Measurements from ENCODE around the gene IDS. TPM values are rescaled to one million over a fixed set of nuclear protein-coding genes. Genes with fewer than 3 reads are reported as not detected.

IDS gene
- total and polyA plus RNA-seq, 2 donors from 2014 or later, result 19.6 to 85.8 TPM

DNA sequence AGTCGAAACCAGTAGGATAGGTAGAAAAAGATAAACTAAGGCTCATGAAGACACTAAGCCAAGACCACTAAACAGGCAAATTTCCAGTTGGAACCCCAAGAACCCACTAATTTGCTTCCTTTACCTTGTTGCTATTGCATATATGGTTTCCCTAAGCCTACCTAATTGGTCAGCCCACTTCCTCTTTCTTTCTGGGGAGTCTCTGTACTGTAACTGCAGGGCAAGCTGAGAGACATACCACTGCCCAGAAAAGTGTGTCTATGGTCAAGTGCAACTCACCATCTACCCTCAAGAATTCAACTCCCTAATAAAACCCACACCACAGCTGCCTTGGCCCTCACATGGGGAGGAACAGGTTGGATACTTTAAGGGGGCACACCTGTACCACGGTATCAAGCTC lies 28.6 kb downstream of the IDS start:
- no peak overlapping the region for H3K27ac ChIP-seq (ENCODE audit: low read depth in 2 of 2, low read length in 2 of 2)
- H3K9ac ChIP-seq (ENCODE audit: low read length in 3 of 3), result no peak overlapping the region
- H3K9me3 ChIP-seq (ENCODE audit: control insufficient read depth in 2 of 3, insufficient read depth in 1 of 3, low read length in 3 of 3), result no peaks in the 10 kb centered on the region
- H3K27me3 ChIP-seq (ENCODE audit: control insufficient read depth, insufficient read depth, low read length), result no peaks in the 10 kb centered on the region
- FAIRE-seq, result no peak
- TF ChIP-seq, protein P1, sequence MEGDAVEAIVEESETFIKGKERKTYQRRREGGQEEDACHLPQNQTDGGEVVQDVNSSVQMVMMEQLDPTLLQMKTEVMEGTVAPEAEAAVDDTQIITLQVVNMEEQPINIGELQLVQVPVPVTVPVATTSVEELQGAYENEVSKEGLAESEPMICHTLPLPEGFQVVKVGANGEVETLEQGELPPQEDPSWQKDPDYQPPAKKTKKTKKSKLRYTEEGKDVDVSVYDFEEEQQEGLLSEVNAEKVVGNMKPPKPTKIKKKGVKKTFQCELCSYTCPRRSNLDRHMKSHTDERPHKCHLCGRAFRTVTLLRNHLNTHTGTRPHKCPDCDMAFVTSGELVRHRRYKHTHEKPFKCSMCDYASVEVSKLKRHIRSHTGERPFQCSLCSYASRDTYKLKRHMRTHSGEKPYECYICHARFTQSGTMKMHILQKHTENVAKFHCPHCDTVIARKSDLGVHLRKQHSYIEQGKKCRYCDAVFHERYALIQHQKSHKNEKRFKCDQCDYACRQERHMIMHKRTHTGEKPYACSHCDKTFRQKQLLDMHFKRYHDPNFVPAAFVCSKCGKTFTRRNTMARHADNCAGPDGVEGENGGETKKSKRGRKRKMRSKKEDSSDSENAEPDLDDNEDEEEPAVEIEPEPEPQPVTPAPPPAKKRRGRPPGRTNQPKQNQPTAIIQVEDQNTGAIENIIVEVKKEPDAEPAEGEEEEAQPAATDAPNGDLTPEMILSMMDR (IDR thresholded peaks at IDR 0.05; ENCODE audit: borderline replicate concordance, extremely low read depth, insufficient read depth), result no peak
- no peak for DNase-seq
- intact Hi-C loops (cut with DNase I), result no loop called here
- H3K4me3 ChIP-seq (ENCODE audit: low read length in 3 of 3), result no peak overlapping the region
- peaks cover 0 to 2% (median 2%) of the 10 kb centered on the region in 3 donors for H3K36me3 ChIP-seq (ENCODE audit: control insufficient read depth in 2 of 3, insufficient read depth in 3 of 3, low read length in 3 of 3)
- H3K4me1 ChIP-seq (ENCODE audit: control insufficient read depth in 2 of 3, insufficient read depth in 2 of 3, low read depth in 1 of 3, low read length in 3 of 3), result no peaks in the 10 kb centered on the region

DNA sequence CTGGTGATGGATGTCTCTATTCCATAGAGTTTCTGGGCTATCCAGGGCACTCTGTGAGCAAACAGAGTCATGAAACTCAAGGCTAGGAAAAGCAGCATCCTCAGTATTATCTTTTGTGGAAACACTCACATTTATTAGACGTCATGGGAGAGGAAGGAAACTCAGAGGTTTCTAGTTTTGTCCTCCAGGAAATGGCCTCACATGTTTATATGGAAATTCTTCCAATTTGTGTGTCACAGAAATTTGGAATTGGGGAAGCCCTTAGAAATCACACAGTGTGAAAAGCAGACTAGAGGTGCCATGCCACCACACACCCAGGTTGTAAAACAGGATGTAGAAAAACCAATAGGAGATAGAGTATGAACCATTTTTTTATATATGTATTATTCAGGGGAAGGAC lies 31.1 kb downstream of the IDS start:
- Histone ChIP-seq H3K27ac (ENCODE audit: low read depth in 2 of 2, low read length in 2 of 2) (no peak overlapping the region), H3K27me3 (ENCODE audit: control insufficient read depth, insufficient read depth, low read length) (no peaks in the 10 kb centered on the region), H3K4me1 (ENCODE audit: control insufficient read depth in 2 of 3, insufficient read depth in 2 of 3, low read depth in 1 of 3, low read length in 3 of 3) (no peaks in the 10 kb centered on the region), H3K9ac (ENCODE audit: low read length in 3 of 3) (no peak overlapping the region), H3K4me3 (ENCODE audit: low read length in 3 of 3) (no peak overlapping the region), H3K9me3 (ENCODE audit: control insufficient read depth in 2 of 3, insufficient read depth in 1 of 3, low read length in 3 of 3) (no peaks in the 10 kb centered on the region), H3K36me3 (ENCODE audit: control insufficient read depth in 2 of 3, insufficient read depth in 3 of 3, low read length in 3 of 3) (no peaks in the 10 kb centered on the region)
- no peak for FAIRE-seq
- TF ChIP-seq, protein P1 (IDR thresholded peaks at IDR 0.05; ENCODE audit: borderline replicate concordance, extremely low read depth, insufficient read depth), result no peak
- no peak for DNase-seq
- intact Hi-C loops (cut with DNase I), result no loop called here

DNA sequence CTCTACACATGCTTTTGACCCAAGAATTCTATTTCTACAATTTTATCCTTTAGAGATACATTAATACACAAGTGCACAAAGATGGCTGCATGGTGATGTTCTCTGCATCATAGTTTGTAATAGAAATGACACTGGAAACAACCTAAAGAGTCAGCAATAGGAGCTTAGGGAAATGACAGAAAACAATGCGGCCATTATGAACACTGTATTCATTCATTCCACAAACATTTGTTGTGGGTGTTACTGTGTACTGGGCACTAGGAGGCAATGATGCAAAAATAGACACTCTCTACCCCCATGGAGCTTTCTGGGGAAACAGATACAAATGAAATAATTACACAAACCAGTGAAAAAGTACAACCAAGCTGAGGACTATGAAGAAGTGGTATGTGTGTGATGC lies 32.0 kb downstream of the IDS start:
- Histone ChIP-seq H3K4me3 (ENCODE audit: low read length in 3 of 3) (no peak overlapping the region), H3K27ac (ENCODE audit: low read depth in 2 of 2, low read length in 2 of 2) (no peak overlapping the region), H3K9me3 (ENCODE audit: control insufficient read depth in 2 of 3, insufficient read depth in 1 of 3, low read length in 3 of 3) (no peaks in the 10 kb centered on the region), H3K36me3 (ENCODE audit: control insufficient read depth in 2 of 3, insufficient read depth in 3 of 3, low read length in 3 of 3) (no peaks in the 10 kb centered on the region), H3K4me1 (ENCODE audit: control insufficient read depth in 2 of 3, insufficient read depth in 2 of 3, low read depth in 1 of 3, low read length in 3 of 3) (no peaks in the 10 kb centered on the region), H3K9ac (ENCODE audit: low read length in 3 of 3) (no peak overlapping the region), H3K27me3 (ENCODE audit: control insufficient read depth, insufficient read depth, low read length) (no peaks in the 10 kb centered on the region)
- FAIRE-seq, result no peak
- no peak for DNase-seq
- intact Hi-C loops (cut with DNase I), result no loop called here
- TF ChIP-seq, protein P1 (IDR thresholded peaks at IDR 0.05; ENCODE audit: borderline replicate concordance, extremely low read depth, insufficient read depth), result no peak

DNA sequence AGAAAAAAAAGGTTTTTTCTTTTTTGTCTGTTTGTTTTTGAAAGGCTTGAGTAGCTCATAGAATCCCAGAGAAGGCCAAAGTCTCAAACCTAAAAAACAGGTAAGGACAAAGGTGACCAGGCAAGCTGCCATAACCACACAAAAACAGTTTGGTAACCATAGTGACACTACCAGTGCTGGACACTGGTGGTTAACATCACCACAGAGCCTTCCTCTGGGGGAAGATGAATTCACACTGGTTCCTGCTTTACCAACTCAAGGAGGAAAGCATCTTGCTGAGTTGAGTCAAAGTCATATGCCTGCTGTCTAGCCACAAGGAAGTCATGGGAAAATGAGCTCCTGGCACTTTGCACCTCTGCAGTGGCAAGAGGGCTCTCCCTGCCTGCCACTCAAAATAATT lies 32.5 kb downstream of the IDS start:
- Histone ChIP-seq H3K36me3 (ENCODE audit: control insufficient read depth in 2 of 3, insufficient read depth in 3 of 3, low read length in 3 of 3) (no peaks in the 10 kb centered on the region), H3K9me3 (ENCODE audit: control insufficient read depth in 2 of 3, insufficient read depth in 1 of 3, low read length in 3 of 3) (no peaks in the 10 kb centered on the region), H3K4me3 (ENCODE audit: low read length in 3 of 3) (no peak overlapping the region), H3K9ac (ENCODE audit: low read length in 3 of 3) (no peak overlapping the region), H3K27me3 (ENCODE audit: control insufficient read depth, insufficient read depth, low read length) (no peaks in the 10 kb centered on the region), H3K4me1 (ENCODE audit: control insufficient read depth in 2 of 3, insufficient read depth in 2 of 3, low read depth in 1 of 3, low read length in 3 of 3) (no peaks in the 10 kb centered on the region), H3K27ac (ENCODE audit: low read depth in 2 of 2, low read length in 2 of 2) (no peak overlapping the region)
- no peak for DNase-seq
- TF ChIP-seq, protein P1 (IDR thresholded peaks at IDR 0.05; ENCODE audit: borderline replicate concordance, extremely low read depth, insufficient read depth), result no peak
- peak; percentile 87 for FAIRE-seq
- intact Hi-C loops (cut with DNase I), result no loop called here

Measured in kidney (tissue), 14 donors.